ENCODE results near the gene ZNRF1.

ZNRF1 gene

DNA sequence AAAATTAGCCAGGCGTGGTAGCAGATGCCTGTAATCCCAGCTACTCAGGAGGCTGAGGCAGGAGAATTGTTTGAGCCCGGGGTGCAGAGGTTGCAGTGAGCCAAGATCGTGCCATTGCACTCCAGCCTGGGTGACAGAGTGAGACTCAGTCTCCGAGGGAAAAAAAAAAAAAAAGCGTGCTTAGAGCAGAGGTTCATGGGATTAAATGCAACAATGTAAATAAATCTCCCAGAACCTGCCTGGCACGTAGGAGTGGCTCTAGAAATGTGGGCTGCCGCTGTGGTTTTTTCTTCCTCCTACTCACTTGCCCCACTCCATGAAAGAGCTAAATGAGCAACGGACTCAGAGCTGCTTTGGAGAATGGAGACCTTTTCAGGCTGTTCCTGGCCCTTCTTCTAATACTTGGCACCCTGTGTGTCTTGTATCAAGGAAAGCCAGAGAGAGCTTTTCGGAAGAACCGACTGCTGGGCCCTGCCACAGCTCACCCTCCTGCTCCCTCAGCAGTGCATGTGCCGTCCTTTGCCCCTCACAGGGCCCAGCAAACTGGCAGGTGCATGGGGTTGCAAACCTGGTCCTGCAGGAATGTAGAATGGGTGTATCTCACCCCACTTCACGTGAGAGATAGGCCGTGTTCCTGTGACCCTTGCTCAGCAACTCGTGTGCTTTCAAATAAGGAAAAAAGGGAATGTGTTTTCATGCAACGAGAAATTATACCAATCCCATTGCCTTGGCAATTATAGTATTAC, 65.8 kb downstream of the ZNRF1 start:
- H3K36me3 ChIP-seq (ENCODE audit: control insufficient read depth in 1 of 2, insufficient read depth in 2 of 2, low read length in 2 of 2): no peaks in the 10 kb centered on the region
- peak overlapping the region; percentile 1 to 41 for H3K9ac ChIP-seq (ENCODE audit: low read depth in 1 of 2, low read length in 2 of 2)
- peak overlapping the region; percentile 34 for H3K27ac ChIP-seq (ENCODE audit: low read depth, low read length)
- H3K4me3 ChIP-seq (ENCODE audit: low read depth in 1 of 2, low read length in 2 of 2): peak overlapping the region; percentile 40 to 46
- peaks cover 24 to 33% of the 10 kb centered on the region in 2 donors for H3K4me1 ChIP-seq (ENCODE audit: control insufficient read depth in 1 of 2, insufficient read depth in 2 of 2, low read length in 2 of 2)
- no peaks in the 10 kb centered on the region for H3K27me3 ChIP-seq (ENCODE audit: control insufficient read depth in 1 of 2, insufficient read depth in 2 of 2, low read length in 2 of 2)
- H3K9me3 ChIP-seq (ENCODE audit: control insufficient read depth in 1 of 2, low read length in 2 of 2): no peaks in the 10 kb centered on the region

DNA sequence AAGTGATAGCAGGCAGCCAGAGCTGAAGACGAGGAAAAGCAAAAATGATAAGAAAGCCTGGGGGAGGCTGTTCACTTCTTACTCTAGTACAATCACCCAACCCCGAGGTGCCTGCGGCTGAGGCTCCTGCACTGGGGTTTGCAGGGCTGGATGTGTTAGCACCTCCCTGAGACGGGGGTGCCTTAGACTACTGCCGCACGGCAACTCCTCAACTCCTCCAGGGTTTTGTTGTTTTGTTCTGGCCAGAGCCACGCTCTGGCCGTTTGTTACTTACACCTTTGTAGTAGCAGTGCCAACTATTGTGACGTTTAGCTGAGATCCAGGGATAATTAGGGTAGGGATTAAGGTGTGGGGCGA, 66.3 kb downstream of the ZNRF1 start:
- Histone ChIP-seq H3K9ac (ENCODE audit: low read depth in 1 of 2, low read length in 2 of 2) (peak overlapping the region; percentile 3 to 41), H3K27me3 (ENCODE audit: control insufficient read depth in 1 of 2, insufficient read depth in 2 of 2, low read length in 2 of 2) (no peaks in the 10 kb centered on the region), H3K4me1 (ENCODE audit: control insufficient read depth in 1 of 2, insufficient read depth in 2 of 2, low read length in 2 of 2) (peaks cover 26 to 33% of the 10 kb centered on the region in 2 donors), H3K36me3 (ENCODE audit: control insufficient read depth in 1 of 2, insufficient read depth in 2 of 2, low read length in 2 of 2) (no peaks in the 10 kb centered on the region), H3K4me3 (ENCODE audit: low read depth in 1 of 2, low read length in 2 of 2) (peak overlapping the region; percentile 40 to 46), H3K27ac (ENCODE audit: low read depth, low read length) (peak overlapping the region; percentile 34), H3K9me3 (ENCODE audit: control insufficient read depth in 1 of 2, low read length in 2 of 2) (no peaks in the 10 kb centered on the region)

DNA sequence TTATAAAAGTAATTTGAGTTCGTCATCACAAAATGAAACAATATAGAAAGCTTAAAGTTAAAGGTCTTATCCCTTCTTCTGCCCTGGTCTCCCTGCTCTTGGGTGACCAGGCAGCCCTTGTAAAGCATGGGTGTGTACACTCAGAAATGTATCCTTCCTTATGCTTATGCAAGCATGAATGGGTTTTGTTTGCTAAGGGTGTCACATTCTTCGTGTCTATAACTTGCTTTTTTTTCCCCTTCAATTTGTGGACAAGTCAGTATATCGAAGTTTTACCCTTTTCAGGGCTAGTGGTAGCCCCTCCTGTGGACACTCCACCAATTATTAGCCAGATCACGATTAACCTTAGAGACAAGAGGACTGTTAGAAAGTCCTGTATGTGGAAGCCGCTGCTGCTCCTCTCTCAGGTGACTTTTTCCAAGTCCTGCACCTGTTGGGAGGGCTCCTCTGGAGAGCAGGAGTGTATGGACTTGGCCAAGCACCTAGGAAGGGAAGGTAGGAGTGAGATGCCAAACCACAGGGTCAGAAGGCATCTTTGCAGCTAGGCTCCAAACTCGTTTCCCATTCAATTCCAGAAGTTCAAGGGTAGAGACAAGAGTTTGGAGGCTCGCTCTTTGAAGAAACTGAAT, 66.8 kb downstream of the ZNRF1 start:
- Histone ChIP-seq H3K27ac (ENCODE audit: low read depth, low read length) (peak overlapping the region; percentile 34), H3K9me3 (ENCODE audit: control insufficient read depth in 1 of 2, low read length in 2 of 2) (no peaks in the 10 kb centered on the region), H3K9ac (ENCODE audit: low read depth in 1 of 2, low read length in 2 of 2) (peak overlapping the region; percentile 3 to 41), H3K27me3 (ENCODE audit: control insufficient read depth in 1 of 2, insufficient read depth in 2 of 2, low read length in 2 of 2) (no peaks in the 10 kb centered on the region), H3K4me1 (ENCODE audit: control insufficient read depth in 1 of 2, insufficient read depth in 2 of 2, low read length in 2 of 2) (peaks cover 27 to 33% of the 10 kb centered on the region in 2 donors), H3K36me3 (ENCODE audit: control insufficient read depth in 1 of 2, insufficient read depth in 2 of 2, low read length in 2 of 2) (no peaks in the 10 kb centered on the region), H3K4me3 (ENCODE audit: low read depth in 1 of 2, low read length in 2 of 2) (peak overlapping the region; percentile 40 to 46)

DNA sequence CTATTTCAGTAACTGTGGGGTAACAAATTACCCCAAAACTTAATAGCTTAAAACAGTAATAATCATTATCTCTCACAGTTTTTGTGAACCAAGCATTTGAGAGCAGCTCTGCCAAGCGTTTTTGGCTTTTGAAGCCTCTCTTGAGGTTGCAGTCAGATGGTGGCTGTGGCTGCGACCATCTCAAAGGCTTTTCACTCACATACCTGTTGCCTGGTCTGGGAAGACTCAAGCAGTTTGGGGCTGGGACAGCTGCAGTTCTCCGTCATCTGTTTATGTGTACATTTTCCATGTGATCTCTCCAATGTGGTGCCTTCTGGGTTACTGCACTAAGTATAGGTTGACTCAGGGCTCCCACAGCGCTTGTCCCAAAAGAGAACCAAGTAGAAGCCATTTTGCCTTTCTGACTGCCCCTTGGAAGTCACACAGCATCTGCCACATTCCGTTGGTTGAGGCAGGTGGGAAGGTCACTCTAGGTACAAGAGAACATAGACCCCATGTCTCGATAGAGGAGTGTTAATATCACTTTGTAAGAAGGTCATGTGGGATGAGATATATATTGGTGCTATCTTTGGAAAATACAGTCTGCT, 68.1 kb downstream of the ZNRF1 start:
- peaks cover 24 to 31% of the 10 kb centered on the region in 2 donors for H3K4me1 ChIP-seq (ENCODE audit: control insufficient read depth in 1 of 2, insufficient read depth in 2 of 2, low read length in 2 of 2)
- H3K9me3 ChIP-seq (ENCODE audit: control insufficient read depth in 1 of 2, low read length in 2 of 2): no peaks in the 10 kb centered on the region
- no peak overlapping the region for H3K4me3 ChIP-seq (ENCODE audit: low read depth in 1 of 2, low read length in 2 of 2)

DNA sequence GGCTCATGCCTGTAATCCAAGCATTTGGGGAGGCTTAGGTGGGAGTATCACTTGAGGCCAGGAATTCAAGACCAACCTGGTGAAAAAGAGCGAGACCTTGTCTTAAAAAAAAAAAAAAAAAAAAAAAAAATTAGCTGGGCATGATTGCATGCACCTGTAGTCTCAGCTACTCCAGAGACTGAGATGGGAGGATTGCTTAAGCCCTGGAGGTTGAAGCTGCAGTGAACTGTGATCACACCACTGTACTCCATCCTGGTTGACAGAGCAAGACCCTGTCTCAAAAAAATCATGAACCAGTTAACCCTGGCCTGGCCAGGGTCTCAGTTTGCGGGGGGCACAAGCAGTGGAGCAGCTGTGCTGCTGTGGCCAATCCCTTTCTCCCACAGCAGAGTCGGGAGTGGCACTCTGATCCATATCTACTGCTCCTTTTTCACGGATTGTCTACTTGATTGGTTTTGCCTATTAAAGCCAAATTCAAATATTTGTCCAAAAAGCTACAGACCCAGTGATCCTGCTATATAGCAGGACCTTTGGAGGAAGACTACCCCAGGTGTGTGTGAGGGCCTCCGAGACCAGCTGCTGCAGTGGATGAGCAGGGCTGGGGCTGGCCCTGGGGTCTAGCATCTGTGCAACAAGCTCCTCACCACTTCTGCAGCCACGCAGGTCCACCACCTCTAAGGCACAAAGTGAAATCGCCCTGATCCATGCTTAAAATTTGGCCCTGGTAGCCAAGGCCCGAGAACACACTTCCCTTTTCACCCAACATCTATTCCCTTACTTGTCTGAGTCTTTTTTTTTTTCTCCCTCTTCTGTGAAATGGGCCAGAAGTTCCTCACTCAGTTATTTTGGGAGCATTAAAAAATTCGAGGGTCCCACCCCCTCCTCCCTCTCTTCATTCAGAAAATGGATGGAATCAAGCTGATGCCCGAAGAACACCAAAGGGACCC, 69.5 kb downstream of the ZNRF1 start:
- H3K9ac ChIP-seq (ENCODE audit: low read depth in 1 of 2, low read length in 2 of 2): no peak overlapping the region
- no peaks in the 10 kb centered on the region for H3K27me3 ChIP-seq (ENCODE audit: control insufficient read depth in 1 of 2, insufficient read depth in 2 of 2, low read length in 2 of 2)
- peaks cover 23 to 26% of the 10 kb centered on the region in 2 donors for H3K4me1 ChIP-seq (ENCODE audit: control insufficient read depth in 1 of 2, insufficient read depth in 2 of 2, low read length in 2 of 2)
- no peaks in the 10 kb centered on the region for H3K36me3 ChIP-seq (ENCODE audit: control insufficient read depth in 1 of 2, insufficient read depth in 2 of 2, low read length in 2 of 2)
- no peak overlapping the region for H3K4me3 ChIP-seq (ENCODE audit: low read depth in 1 of 2, low read length in 2 of 2)
- H3K27ac ChIP-seq (ENCODE audit: low read depth, low read length): no peak overlapping the region
- H3K9me3 ChIP-seq (ENCODE audit: control insufficient read depth in 1 of 2, low read length in 2 of 2): no peaks in the 10 kb centered on the region

More for the DNA sequence above, 68.1 kb downstream of the ZNRF1 start:
- Histone ChIP-seq H3K27ac (ENCODE audit: low read depth, low read length) (no peak overlapping the region), H3K27me3 (ENCODE audit: control insufficient read depth in 1 of 2, insufficient read depth in 2 of 2, low read length in 2 of 2) (no peaks in the 10 kb centered on the region), H3K36me3 (ENCODE audit: control insufficient read depth in 1 of 2, insufficient read depth in 2 of 2, low read length in 2 of 2) (no peaks in the 10 kb centered on the region), H3K9ac (ENCODE audit: low read depth in 1 of 2, low read length in 2 of 2) (no peak overlapping the region)

DNA sequence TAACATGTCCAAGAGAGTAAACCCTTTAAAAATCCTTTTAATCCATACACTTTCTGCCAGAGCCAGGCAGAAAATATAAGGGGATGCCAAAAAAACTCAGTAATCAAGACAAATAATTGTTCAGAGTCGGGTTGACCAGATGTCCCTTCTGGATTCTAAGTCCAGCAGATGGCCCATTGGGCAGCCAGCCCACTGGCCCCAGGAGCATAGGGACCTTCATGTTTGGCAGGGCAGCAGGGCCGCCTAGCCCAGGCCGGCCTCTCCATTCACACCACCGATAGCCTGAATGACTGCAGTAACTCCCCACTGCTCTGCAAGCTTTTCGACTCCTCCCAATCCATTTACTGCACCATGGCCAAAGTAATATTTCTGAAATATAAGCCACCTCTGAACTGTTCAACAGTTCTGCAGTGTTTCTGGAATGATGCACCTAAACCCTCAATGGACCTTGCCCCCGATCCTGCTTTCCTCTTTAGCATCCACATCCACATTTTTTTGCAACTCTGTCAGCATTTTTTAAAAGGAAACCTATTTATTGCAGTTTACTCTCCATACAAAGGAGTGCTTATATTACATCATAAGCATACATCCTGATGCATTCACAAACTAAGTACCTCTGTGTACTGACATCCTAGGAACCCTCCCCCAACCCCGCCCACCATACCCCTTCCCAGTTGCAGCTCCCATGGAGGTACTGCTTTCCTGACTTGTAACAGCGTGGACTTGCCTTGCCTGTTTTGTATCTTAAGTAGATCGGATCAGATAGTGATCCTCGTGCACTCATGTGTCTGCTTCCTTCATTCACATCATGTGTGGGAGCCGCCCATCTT, 71.4 kb downstream of the ZNRF1 start:
- Histone ChIP-seq H3K36me3 (ENCODE audit: control insufficient read depth in 1 of 2, insufficient read depth in 2 of 2, low read length in 2 of 2) (no peaks in the 10 kb centered on the region), H3K4me3 (ENCODE audit: low read depth in 1 of 2, low read length in 2 of 2) (no peak overlapping the region), H3K27ac (ENCODE audit: low read depth, low read length) (no peak overlapping the region), H3K9ac (ENCODE audit: low read depth in 1 of 2, low read length in 2 of 2) (no peak overlapping the region), H3K9me3 (ENCODE audit: control insufficient read depth in 1 of 2, low read length in 2 of 2) (no peaks in the 10 kb centered on the region), H3K4me1 (ENCODE audit: control insufficient read depth in 1 of 2, insufficient read depth in 2 of 2, low read length in 2 of 2) (peaks cover 19 to 20% of the 10 kb centered on the region in 2 donors), H3K27me3 (ENCODE audit: control insufficient read depth in 1 of 2, insufficient read depth in 2 of 2, low read length in 2 of 2) (no peaks in the 10 kb centered on the region)

DNA sequence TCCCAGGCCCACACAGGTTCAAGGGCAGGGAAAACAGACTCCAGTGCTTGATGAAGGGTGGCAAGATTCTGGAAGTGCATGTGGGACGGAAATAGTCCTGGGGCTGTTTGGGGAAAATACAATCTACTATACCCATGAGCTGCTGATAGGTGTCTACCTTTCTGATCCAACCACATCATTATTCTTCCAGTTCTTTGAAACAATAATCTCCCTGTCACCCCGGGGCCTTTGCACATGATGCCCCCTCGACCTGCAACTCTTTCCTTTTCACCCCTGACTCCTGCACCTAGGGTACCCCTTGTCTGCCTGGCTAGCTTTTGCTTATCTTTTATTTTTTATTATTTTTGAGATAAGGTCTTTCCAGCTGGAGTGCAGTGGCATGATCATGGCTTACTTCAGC, 72.8 kb downstream of the ZNRF1 start:
- no peak overlapping the region for H3K4me3 ChIP-seq (ENCODE audit: low read depth in 1 of 2, low read length in 2 of 2)
- H3K9me3 ChIP-seq (ENCODE audit: control insufficient read depth in 1 of 2, low read length in 2 of 2): no peaks in the 10 kb centered on the region
- H3K27ac ChIP-seq (ENCODE audit: low read depth, low read length): no peak overlapping the region
- no peak overlapping the region for H3K9ac ChIP-seq (ENCODE audit: low read depth in 1 of 2, low read length in 2 of 2)
- H3K4me1 ChIP-seq (ENCODE audit: control insufficient read depth in 1 of 2, insufficient read depth in 2 of 2, low read length in 2 of 2): peaks cover 13 to 16% of the 10 kb centered on the region in 2 donors
- H3K36me3 ChIP-seq (ENCODE audit: control insufficient read depth in 1 of 2, insufficient read depth in 2 of 2, low read length in 2 of 2): no peaks in the 10 kb centered on the region
- H3K27me3 ChIP-seq (ENCODE audit: control insufficient read depth in 1 of 2, insufficient read depth in 2 of 2, low read length in 2 of 2): no peaks in the 10 kb centered on the region

DNA sequence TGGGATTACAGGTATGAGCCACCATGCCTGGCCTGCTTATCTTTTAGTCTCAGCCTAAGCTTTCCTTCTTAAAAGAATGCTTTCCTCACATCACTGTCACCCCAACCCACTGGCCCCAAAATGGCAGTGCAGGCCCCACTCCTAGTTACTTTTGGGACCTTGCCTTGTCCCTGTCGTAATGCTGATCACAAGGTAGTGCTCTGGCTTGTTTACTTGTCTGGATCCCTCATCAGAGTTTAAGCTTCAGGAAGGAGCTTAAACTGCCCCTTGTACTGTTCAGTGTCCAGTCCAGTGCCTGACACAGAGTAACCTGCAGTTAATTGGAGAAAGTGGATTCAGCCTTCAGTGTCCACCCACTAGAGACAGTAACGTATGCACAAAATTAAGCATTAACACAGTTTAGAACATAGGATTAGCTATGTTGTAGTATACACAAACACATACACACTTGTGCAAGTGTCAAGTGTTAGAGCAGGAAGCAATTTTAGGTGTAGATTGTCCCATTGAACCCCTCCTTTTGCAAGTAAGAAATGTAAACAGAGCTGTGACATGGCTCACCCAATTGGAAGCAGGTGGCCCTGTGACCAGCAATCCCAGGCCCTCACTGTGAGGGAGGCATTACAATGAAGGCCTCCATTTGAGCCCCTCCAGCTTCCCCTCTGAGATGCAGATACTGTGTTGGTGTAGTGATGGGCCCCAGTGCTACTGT, 73.6 kb downstream of the ZNRF1 start:
- Histone ChIP-seq H3K4me3 (ENCODE audit: low read depth in 1 of 2, low read length in 2 of 2) (no peak overlapping the region), H3K9me3 (ENCODE audit: control insufficient read depth in 1 of 2, low read length in 2 of 2) (no peaks in the 10 kb centered on the region), H3K27me3 (ENCODE audit: control insufficient read depth in 1 of 2, insufficient read depth in 2 of 2, low read length in 2 of 2) (no peaks in the 10 kb centered on the region), H3K4me1 (ENCODE audit: control insufficient read depth in 1 of 2, insufficient read depth in 2 of 2, low read length in 2 of 2) (peaks cover 11 to 13% of the 10 kb centered on the region in 2 donors), H3K36me3 (ENCODE audit: control insufficient read depth in 1 of 2, insufficient read depth in 2 of 2, low read length in 2 of 2) (no peaks in the 10 kb centered on the region), H3K27ac (ENCODE audit: low read depth, low read length) (no peak overlapping the region), H3K9ac (ENCODE audit: low read depth in 1 of 2, low read length in 2 of 2) (no peak overlapping the region)
